Measurements from ENCODE around the gene TCF7L2.

The TCF7L2 gene

GRCh38 chr10:113175756-113176651 lies 226.0 kb downstream of the TCF7L2 start:
- DNase-seq, result no peak

- DNase-seq, result no peak
Measured at GRCh38 chr10:113176652-113177155, 226.7 kb downstream of the TCF7L2 start.

- peak in 46 of 56 donors; percentile 10 to 74 (median 34) for DNase-seq
Measured at GRCh38 chr10:113177156-113177935, 227.3 kb downstream of the TCF7L2 start.

GRCh38 chr10:113177936-113178335 lies 227.9 kb downstream of the TCF7L2 start:
- no peak for DNase-seq

GRCh38 chr10:113178771-113179170 lies 228.7 kb downstream of the TCF7L2 start:
- DNase-seq, result no peak

GRCh38 chr10:113179265-113179664 lies 229.2 kb downstream of the TCF7L2 start:
- DNase-seq, result no peak

- DNase-seq, result no peak
Measured at GRCh38 chr10:113179966-113180365, 229.9 kb downstream of the TCF7L2 start.

- DNase-seq, result peak in 2 of 56 donors; percentile 3 to 22
Measured at GRCh38 chr10:113180401-113181154, 230.5 kb downstream of the TCF7L2 start.

GRCh38 chr10:113182154-113182553 lies 232.1 kb downstream of the TCF7L2 start:
- no peak for DNase-seq

GRCh38 chr10:113183573-113183972 lies 233.5 kb downstream of the TCF7L2 start:
- DNase-seq, result peak in 27 of 56 donors; percentile 3 to 59 (median 27)

GRCh38 chr10:113187063-113187777 lies 237.2 kb downstream of the TCF7L2 start:
- DNase-seq, result peak in 48 of 56 donors; percentile 22 to 84 (median 58)

- no peak for DNase-seq
Measured at GRCh38 chr10:113199459-113199858, 249.4 kb downstream of the TCF7L2 start.

GRCh38 chr10:113202011-113202410 lies 252.0 kb downstream of the TCF7L2 start:
- no peak for DNase-seq

GRCh38 chr10:113207924-113208323 lies 257.9 kb downstream of the TCF7L2 start:
- DNase-seq, result no peak

- DNase-seq, result no peak
Measured at GRCh38 chr10:113213035-113213434, 263.0 kb downstream of the TCF7L2 start.

- DNase-seq, result no peak
Measured at GRCh38 chr10:113214331-113214730, 264.3 kb downstream of the TCF7L2 start.

GRCh38 chr10:113216102-113216501 lies 266.1 kb downstream of the TCF7L2 start:
- no peak for DNase-seq
